Inflammatory macrophage (primary cell): ENCODE results near the gene SFMBT2.

Experiments
- DNase-seq, 2 donors: peaks; one replicate each; pipeline ENCODE4 v3.0.0-alpha.2; 2020 to 2022

Gene SFMBT2

DNA sequence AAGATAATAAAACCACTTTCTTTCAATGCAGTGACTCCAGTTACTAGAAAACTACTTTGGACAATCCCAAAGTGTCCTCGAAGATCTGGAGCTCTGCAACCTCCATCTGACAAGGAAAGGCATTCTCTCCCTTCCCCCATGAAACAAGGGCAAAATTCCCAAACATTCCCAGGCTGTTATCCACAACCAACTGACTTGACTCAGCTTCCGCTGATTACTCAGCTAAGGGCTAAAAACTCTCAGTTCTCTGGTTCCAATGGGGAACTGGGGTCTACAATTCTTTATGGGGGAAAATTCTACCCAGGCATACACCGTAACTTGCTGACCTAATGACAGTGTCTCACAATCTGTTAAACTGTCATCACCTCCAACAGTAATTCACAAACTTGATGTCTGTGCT, 48.4 kb downstream of the SFMBT2 start:
- no peak for DNase-seq

DNA sequence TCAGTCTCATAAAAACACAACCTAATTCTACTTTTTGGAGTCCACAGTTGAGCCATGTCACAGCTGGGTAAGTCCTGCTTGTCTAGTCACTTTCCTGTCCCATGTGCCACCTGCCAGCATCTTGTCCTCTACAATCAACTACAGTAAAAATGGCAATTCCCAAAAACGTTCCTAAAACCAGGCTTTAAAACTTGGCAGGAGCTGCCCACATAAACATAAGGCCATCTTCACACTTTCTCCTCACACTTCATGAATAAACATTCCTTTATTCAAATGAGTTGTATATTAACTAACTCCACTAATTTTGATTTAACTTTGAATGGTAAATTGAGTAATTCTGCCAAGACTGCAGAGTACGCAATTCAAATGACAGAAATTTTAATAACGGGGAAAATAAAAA, 49.5 kb downstream of the SFMBT2 start:
- DNase-seq = no peak

DNA sequence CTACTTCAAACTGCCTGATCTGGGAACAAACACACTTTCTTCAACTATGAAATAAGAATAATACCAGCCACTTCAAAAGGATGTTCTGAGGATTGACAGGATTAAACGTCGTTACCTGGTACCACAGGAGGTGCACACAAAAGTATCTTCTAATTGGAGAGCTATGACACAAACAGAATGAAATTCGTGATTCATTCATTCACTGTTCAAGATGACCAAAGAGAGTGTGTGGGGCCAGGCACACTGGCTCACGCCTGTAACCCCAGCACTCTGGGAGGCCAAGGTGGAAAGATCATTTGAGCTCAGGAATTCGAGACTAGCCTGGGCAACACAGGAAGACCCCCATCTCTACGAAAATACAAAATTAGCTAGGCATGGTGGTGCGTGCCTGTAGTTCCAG, 50.9 kb downstream of the SFMBT2 start:
- no peak for DNase-seq

DNA sequence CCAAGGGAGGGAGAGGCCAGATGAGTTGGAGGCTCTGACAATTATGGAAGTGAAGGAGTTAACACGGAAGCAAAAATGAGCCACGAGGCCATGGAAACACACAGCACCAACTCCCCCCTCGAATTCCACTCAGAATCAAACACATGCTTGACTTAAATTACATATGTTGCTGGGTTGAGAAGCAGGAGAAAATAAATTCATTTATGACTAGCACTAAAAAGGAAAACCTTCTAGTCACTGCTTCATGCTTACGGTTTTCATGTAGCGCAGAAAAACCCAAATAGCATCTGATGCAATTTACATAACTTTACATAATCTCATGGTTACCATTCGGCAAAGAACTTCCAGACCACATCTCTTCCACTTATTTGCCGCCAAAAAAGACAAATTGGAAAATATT, 51.5 kb downstream of the SFMBT2 start:
- no peak for DNase-seq

DNA sequence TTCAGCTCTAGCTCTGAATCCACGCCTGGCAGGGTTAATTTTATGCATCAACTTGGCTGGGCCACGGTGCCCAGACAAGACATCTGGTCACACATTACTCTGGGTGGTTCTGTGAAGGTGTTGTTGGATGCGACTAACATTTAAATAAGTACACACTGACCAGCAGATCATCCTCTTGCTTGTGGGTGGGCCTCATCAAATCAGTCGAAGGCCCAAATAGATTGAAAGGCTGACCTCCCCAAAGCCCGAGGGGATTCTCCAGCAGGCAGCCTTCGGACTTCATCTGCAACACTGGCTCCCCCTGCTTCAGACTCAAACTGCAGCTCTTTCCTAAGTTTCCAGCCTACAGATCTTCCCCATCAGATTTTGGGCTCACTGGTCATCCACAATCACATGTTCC, 53.6 kb downstream of the SFMBT2 start:
- no peak for DNase-seq

DNA sequence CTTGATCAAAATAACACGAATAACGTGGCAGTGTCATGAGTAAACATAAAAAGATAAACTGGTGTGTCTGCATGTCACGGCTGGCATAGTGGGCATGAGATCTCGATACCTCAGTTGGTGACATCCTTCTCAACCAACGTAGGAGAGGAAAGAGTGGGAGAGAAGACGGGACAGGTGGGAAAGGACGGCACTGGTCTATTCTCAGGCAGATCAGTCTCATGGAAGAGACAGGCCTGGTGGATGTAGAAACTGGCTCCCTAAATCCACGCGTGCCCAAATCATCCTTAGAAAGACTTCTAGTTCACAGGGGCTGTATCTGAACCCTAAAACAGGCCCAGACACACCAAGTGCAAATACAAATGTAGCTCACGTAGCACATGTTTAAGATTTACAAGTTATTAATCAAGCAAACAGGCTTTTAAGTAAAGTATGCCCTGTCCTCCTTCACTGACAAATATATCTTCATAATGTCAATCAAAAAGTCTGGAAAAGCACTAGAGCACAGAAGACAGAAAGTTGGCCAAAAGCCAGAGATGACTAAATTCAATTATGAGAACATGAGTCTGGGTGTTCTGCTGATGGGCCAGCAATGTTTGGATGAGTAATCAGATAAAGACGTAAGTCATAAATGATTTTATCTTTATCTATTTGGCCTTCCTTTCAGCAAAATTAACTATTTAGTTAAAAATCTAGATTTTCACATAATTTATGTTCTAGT, 56.3 kb downstream of the SFMBT2 start:
- DNase-seq = no peak

DNA sequence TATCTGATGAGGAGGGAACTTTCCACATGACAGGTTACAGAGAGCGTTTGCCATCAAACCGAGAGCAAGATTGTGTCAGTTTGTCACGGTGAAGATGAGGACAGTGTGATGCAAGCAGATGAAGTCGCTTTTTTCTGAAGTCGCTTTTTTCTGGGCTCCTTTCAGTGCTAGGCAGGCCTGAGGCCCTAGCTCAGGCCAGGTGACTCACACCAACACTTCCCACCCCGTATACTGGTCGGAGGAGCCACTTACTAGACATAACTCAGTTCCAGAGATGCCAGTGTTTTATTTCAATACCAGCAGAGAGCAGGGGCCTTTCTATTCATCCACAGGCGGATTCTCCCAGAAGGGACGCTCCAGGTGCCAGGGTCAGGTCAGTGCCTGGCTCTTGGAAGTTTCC, 58.9 kb downstream of the SFMBT2 start:
- no peak for DNase-seq

DNA sequence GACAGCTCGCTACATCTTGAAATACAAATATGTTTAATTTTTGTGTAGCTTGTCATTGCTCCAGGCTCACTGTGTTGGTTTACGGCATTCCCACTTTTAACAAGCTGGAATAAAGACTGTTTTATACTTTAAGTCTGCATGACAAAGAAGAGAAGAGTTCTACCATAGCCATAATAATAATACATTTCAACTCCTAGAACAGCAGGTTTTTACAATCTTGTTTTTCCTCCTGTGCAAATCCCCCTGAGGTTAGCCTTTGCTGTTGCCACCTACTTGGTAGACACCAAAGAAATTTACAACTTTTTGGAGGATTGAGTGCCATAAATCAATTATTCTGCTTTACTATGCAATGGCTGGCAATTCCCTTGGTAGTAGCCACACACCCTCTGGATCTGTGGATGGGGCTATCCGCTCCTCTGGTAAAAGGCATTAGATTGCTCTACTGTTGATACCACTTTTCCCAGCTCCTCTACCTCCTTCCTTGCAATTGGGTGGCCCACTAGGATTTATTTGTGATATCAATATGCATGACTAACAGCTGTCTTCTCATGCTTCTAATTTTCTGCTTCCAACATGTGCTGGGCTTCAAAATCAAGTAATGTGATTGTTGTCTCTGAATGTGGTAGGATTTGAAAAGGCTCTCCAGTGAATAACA, 60.2 kb downstream of the SFMBT2 start:
- no peak for DNase-seq

DNA sequence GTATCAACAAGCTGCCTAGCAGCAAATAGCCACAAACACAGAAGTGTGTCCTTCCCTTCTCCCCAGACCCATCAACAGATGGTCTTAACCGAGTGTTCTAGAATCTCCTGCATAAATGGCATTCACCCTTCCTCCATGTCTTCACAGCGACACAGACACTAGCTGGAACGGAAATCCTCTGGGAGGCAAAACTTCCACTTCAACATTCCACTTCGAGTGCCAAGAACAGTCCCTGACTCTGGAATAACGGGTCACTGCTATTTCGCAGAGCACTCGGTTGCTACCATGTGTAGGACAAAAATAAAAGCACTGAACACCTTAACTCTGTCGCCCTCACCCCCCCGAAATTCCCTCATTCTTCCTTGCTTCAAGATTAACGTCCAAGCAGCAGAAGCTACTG, 65.1 kb downstream of the SFMBT2 start:
- no peak for DNase-seq

DNA sequence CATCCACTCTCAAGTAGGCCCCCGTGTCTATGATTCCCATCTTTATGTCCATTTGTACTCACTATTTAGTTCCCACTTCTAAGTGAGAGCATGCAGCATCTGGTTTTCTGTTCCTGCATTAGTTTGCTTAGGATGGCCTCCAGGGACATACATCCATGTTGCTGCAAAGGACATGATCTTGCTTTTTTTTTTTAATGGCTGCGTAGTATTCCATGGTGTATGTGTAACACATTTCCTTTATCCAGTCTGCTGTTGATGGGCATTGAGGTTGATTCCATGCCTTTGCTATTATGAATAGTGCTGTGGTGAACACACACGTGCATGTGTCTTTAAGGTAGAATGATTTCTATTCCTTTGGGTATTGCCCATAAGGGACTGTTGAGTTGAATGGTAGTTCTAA, 67.8 kb downstream of the SFMBT2 start:
- no peak for DNase-seq

DNA sequence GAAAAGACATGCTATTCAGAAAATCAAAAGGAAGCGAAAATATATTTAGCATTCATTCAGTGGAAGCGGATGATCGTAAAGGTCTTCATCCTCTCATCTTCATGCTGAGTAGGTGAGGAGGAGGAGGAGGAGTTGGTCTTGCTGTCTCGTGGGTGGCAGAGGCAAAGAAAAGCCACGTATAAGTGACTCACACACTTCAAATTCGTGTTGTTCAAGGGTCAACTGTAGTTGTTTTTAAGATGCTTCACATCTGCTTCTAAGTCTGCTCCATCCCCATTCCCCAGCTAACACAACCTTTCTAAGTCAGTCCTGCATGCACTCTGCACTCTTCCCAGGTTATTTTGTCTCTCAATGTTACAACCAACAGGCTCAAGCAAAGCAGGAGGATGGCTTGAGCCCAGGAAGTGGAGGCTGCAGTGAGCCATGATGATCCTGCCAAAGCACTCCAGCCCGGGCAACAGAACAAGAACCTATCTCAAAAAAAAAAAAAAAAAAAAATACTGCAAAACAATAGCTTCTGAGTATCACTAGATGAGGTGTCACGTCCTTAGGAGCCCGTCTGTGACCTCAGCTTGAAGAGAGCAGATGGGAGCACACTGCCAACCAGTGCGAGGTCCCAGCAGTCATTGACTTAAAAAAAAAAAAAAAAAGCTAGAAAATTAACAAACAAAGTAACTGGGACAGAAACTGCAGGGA, 70.5 kb downstream of the SFMBT2 start:
- no peak for DNase-seq

DNA sequence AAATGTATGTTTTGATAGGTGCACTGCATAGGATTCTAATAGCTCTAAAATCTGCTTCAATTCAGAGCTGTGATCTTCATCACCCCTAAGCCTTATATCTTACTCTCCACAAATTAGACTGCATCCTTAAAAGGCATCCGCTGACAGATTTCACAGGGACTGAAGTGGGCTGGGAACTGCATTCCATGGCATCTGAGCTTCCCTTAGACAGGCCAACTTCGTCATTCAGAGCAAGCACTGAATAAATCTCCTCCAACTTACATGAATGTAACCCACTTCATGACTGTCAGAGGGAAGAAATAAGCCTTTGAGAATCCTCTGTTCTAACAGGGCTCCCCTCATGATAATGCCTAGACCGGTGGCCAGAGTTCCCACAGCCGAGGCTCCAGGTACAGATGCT, 71.3 kb downstream of the SFMBT2 start:
- DNase-seq = no peak

DNA sequence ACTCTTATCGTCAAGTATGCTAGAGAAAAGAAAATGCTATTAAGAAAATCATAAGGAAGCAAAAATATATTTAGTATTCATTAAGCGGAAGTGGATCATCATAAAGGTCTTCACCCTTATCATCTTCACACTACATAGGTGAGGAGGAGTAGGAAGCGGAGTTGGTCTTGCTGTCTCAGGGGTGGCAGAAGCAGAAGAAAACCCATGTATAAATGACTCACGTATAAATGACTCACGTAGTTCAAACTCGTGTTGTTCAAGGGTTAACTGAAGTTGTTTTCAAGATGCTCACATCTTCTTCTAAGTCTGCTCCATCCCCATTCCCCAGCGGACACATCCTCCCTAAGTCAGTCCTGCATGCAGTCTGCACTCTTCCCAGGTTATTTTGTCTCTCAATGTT, 72.4 kb downstream of the SFMBT2 start:
- DNase-seq = no peak

DNA sequence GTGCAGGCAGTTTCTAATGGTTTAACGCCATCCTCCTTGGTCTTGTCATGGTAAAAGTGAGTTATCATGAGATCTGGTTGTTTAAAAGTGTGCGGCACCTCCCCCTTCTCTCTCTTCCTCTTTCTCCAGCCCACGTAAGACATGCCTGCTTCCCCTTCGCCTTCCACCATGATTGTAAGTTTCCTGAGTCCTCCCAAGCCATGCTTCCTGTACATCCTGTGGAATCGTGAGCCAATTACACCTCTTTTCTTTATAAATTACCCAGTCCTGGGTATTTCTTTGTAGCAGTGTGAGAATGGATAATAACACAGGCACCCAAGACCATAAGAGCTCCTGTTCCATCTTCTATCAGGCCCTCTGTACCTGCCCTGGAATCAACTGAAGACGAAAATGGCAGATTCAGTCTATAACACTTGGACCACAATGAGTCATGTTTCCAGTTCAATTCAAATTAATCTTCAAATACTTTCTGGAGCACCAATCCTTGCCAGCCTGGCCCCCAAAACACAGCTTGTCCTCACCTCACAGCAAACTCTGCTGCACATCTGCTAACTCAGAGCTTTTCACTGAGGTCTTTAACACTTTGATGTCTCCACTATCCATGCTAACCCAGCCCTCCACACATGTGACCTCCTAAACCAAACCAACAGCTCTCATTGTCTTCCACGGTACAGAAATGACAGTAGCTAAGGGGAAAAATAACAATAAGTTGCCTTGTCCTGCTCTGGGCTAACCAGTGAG, 73.2 kb downstream of the SFMBT2 start:
- peak; percentile 73 to 78 for DNase-seq

DNA sequence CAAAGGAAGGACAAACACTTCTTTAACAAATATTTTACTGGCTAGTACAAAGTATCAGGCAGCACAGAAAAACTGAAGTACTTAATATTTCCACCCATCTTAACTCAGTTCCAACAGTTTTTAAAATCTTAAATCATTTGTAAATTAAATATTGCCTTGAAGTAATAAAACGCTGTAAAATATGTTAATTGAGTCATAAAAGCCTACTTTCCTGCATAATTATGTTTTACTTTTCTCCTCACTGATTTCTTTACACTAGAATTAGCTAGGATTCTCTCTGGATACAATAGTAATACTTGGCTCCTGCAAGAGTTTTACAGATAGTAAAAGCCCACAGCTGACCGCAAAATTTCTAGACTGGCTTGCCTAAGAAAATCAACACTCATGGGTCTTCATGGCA, 74.9 kb downstream of the SFMBT2 start:
- no peak for DNase-seq

DNA sequence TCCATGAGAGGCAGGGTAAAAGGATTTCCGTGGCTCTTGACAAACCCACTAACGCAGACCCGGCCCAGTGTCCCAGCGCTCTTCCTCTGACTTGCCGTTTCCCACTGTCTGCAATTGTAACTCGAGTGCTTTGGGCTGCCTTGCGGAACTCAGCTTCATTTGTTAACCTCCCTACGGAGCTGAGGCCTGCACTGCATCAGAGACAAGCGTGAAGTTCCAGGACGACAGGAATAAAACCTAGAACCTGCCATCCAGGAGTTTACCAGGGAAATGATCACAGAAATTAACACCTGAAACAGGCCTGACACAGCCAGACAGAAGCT, 76.2 kb downstream of the SFMBT2 start:
- DNase-seq = no peak

DNA sequence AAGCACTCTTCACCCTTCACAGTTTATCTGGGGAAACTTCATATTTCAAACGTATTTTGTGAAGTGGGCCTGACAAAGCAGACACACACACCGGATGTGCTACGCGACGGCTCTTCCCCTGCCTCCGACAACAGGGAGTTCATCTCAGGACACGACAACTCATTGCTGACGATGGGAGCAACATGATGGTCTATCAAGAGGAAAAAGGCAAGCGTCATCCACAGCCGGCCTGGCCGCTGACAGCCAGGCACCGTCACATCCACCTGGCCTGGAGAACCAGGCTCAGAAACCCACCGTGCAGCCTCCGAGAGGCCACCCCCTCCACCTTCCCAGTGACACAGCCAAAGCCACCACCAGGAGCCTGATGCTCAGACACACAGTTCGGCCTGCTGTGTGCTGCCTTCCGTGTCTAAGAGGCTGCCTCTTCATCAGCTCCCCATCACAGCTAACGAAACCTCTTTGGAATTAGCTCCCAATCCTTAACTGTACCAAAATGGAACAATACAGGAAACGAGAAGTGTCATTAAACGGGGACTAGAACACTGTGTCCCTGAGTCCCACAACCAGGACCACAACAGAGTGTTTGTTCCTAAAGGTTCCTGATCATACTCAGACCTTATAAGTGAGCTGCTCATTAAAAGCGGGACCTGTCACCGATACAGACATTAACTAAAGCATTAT, 76.7 kb downstream of the SFMBT2 start:
- no peak for DNase-seq

DNA sequence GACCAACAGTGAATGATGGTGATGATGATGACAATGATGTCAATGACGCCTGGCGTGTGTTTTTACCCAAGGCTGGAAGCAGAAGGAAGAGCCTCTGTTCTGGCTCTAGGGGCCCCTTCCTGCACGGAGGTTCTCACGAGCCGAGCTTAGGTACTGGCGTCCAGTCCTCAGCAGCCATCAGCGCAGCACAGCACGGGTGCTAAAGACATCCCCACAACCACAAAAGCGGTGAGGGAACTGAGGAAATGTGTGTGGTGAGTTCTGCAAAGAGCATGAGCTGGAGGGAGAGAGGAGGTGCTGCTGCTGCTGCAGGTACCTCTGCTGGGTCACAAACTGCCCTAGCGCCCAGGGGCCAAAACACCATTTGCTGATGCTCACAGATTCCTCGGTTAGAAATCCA, 81.6 kb downstream of the SFMBT2 start:
- DNase-seq = no peak

DNA sequence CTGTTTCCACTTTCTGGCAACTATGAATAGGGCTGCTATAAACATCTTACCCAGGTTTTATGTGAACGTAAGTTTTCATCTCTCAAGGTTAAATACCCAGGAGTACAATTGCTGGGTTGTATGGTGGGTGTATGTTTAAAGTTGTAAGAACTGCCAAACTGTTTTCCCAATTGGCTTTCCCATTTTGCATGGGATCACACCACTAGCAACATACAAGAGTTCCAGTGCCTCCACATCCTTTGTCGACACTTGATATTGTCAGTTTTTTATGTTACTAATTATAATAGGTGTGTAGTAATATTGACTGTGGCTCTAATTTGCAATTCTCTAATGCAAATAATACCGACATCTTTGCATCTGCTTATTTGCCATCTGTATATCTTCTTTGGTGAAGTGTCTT, 82.9 kb downstream of the SFMBT2 start:
- no peak for DNase-seq

DNA sequence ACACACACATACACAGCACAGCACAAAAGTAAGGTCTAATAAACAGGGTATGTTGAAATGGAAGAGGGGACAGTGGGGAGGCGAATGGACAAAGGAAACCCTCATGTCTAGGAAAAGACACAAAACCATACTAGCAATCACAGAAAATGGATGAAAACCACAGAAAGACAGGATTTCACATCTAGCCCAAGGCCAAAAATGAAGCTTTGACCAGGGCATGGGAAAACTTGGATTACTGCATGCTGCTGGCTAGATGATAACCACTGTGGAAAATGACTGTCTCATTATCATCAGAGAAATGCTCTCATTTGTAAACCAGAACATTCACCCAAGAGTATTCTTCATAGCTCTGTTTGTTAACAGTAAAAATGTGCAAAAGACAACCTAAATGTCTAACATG, 88.2 kb downstream of the SFMBT2 start:
- DNase-seq = no peak

DNA sequence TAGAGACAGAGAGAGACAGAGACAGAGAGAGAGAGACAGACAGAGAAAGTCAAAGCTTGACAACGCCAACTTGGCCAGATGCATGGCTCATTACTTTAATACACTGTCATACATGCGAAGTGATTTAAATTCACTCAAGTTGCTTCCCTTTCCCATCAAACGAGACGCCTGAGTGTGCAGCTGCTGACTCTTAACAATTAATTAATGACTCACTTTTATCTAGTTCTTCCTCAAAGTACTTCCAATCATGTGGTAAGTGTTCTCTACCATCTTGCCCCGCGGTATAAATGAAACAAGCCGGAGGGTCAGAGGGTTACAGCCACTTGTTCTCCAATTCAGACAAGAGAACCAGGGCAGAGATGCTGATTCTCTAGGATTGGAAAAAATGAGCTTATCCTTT, 90.8 kb downstream of the SFMBT2 start:
- peak; percentile 48 to 52 for DNase-seq

DNA sequence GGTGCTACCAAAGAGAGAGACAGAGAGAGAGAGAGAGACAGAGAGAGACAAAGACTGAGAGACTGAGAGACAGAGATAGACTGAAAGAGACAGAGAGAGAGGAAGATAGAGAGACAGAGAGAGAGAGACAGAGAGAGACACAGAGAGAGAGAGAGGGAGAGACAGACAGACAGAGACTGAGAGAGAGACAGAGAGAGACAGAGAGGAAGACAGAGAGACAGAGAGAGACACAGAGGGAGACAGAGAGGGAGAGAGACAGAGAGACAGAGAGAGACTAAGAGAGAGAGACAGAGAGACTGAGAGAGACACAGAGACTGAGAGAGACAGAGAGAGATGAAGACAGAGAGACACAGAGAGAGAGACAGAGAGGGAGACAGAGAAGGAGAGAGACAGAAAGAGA, 91.2 kb downstream of the SFMBT2 start:
- no peak for DNase-seq

DNA sequence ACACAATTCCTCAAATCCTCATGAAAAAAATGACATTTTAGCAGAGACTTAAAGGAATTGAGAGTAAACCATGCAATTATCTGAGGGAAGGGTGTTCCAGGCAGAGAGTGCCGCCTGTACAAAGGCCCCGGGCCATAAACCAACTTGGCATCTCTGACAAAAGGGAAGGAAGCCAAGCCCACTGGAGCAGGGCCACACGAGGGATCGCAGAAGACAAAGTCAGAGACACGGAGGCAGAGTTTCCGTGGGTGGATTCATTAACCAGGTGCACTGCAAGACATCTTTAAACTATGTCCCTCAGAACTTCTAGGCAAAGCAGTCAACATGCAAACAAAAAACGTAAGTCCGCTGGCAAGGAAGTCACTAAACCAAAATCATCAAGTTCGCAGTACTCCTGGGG, 92.0 kb downstream of the SFMBT2 start:
- peak in 1 of 2 donors; percentile 15 for DNase-seq
